SK-N-SH (cell line): ENCODE data around the gene NIP7. TPM values are rescaled to one million over a fixed set of nuclear protein-coding genes. Genes with fewer than 3 reads are reported as not detected.

Experiments
- CTCF ChIA-PET: fragments of 300-600, 350-600 bp; formaldehyde crosslinking; extraction: SDS; loops from one replicate; lab custom pipeline; 2021; lab: Yijun Ruan, JAX
- POLR2A ChIA-PET: fragments of 350-600 bp; sonication (Branson Sonifier 250); formaldehyde crosslinking; extraction: SDS; loops from one replicate; lab custom pipeline; 2020; ENCODE audit warnings: antibody characterized with exemption, inconsistent platforms; lab: Yijun Ruan, JAX
- DNase-seq: peaks from one replicate; pipeline ENCODE4 v3.0.0; 2012
- H2AFZ ChIP-seq: fragments of 200-600 bp; sonication (generic); 2 replicates; pipeline ENCODE4 v1.8.1; 2016; ENCODE audit warnings: antibody characterized with exemption, mild to moderate bottlenecking, low read depth
- H3F3A ChIP-seq: fragments of 200-600 bp; sonication (generic); replicated peaks from 2 replicates; pipeline ENCODE3; 2016; ENCODE audit warnings: antibody characterized with exemption, mild to moderate bottlenecking; ENCODE audit not compliant: insufficient read depth
- H3K27ac ChIP-seq, 2 experiments: fragments of 200-500 bp in 1 of 2; fragments of 200-600 bp in 1 of 2; sonication (Bioruptor generic) in 1 of 2; sonication (generic), shearing (Covaris generic) in 1 of 2; 2 replicates each; pipeline versions ENCODE4 v1.5.1 to v1.6.1; 2014 to 2016; ENCODE audit warnings: low read depth in 2 of 2, inconsistent platforms in 1 of 2, low read length in 1 of 2, mild to moderate bottlenecking in 1 of 2, mixed read lengths in 1 of 2
- H3K27me3 ChIP-seq: fragments of 200-600 bp; sonication (generic), shearing (Covaris generic); 2 replicates; pipeline ENCODE4 v1.6.1; 2016; ENCODE audit warnings: mixed run types; ENCODE audit not compliant: insufficient read depth
- H3K36me3 ChIP-seq, 2 experiments: fragments of 200-500 bp in 1 of 2; fragments of 200-600 bp in 1 of 2; sonication (Bioruptor generic) in 1 of 2; sonication (generic) in 1 of 2; replicated peaks in 1 of 2; 2 replicates each; pipeline versions ENCODE3 to v1.5.1; 2014 to 2016; ENCODE audit warnings: low read length in 1 of 2, mild to moderate bottlenecking in 1 of 2; ENCODE audit not compliant: insufficient read depth in 2 of 2, control insufficient read depth in 1 of 2
- H3K4me1 ChIP-seq, 2 experiments: fragments of 200-500 bp in 1 of 2; fragments of 200-600 bp in 1 of 2; sonication (Bioruptor generic) in 1 of 2; sonication (generic), shearing (Covaris generic) in 1 of 2; 2 replicates each; pipeline versions ENCODE4 v1.5.1 to v1.6.1; 2014 to 2016; ENCODE audit warnings: low read depth in 1 of 2, low read length in 1 of 2, mixed run types in 1 of 2; ENCODE audit not compliant: insufficient read depth in 2 of 2, control insufficient read depth in 1 of 2
- H3K4me2 ChIP-seq: fragments of 200-600 bp; sonication (generic), shearing (Covaris generic); 2 replicates; pipeline ENCODE4 v1.6.1; 2017; ENCODE audit warnings: mixed run types
- H3K4me3 ChIP-seq, 2 experiments: fragments of 200-500 bp in 1 of 2; fragments of 200-600 bp in 1 of 2; sonication (Bioruptor generic) in 1 of 2; sonication (generic), shearing (Covaris generic) in 1 of 2; 2 replicates each; pipeline versions ENCODE4 v1.5.1 to v1.8.1; 2014 to 2016; ENCODE audit warnings: low read depth in 2 of 2, inconsistent platforms in 1 of 2, low read length in 1 of 2, mild to moderate bottlenecking in 1 of 2, mixed read lengths in 1 of 2, moderate library complexity in 1 of 2
- H3K79me2 ChIP-seq: fragments of 200-600 bp; sonication (generic); 2 replicates; pipeline ENCODE4 v1.8.1; 2017; ENCODE audit warnings: mild to moderate bottlenecking; ENCODE audit not compliant: insufficient read depth
- H3K9ac ChIP-seq: fragments of 200-600 bp; sonication (generic); 2 replicates; pipeline ENCODE4 v1.6.1; 2017; ENCODE audit warnings: mixed run types
- H3K9me2 ChIP-seq: fragments of 200-600 bp; sonication (generic); 2 replicates; pipeline ENCODE4 v1.6.1; 2017; ENCODE audit warnings: mixed run types
- H3K9me3 ChIP-seq: fragments of 200-600 bp; sonication (generic); 2 replicates; pipeline ENCODE4 v1.6.1; 2017; ENCODE audit warnings: mixed run types, mild to moderate bottlenecking, moderate library complexity
- H4K20me1 ChIP-seq: fragments of 200-600 bp; sonication (generic); 2 replicates; pipeline ENCODE4 v1.6.1; 2017; ENCODE audit warnings: mild to moderate bottlenecking, mixed run types; ENCODE audit not compliant: insufficient read depth
- CTCF ChIP-seq: fragments of 200-600 bp; sonication (generic); IDR thresholded peaks from 2 replicates; pipeline ENCODE4 v1.6.1; 2017; ENCODE audit warnings: antibody characterized with exemption, mild to moderate bottlenecking, moderate library complexity
- ELF1 ChIP-seq: IDR thresholded peaks from 2 replicates; pipeline ENCODE4 v1.4.0; 2012
- FOSL2 ChIP-seq: IDR thresholded peaks from 2 replicates; pipeline ENCODE4 v1.4.0; 2012; ENCODE audit warnings: low read depth, mild to moderate bottlenecking, moderate library complexity, borderline replicate concordance
- FOXJ3 ChIP-seq: sonication (generic); formaldehyde crosslinking; IDR thresholded peaks from 2 replicates; pipeline ENCODE4 v1.5.1; 2020; ENCODE audit warnings: mild to moderate bottlenecking, missing genetic modification reagents
- GATA2 ChIP-seq: sonication (generic); formaldehyde crosslinking; IDR thresholded peaks from 2 replicates; pipeline ENCODE4 v1.5.0; 2020; ENCODE audit warnings: mild to moderate bottlenecking, missing genetic modification reagents
- MAX ChIP-seq: IDR thresholded peaks from 2 replicates; pipeline ENCODE4 v1.4.0; 2012; ENCODE audit warnings: low read depth
- MEF2A ChIP-seq: IDR thresholded peaks from 2 replicates; pipeline ENCODE4 v1.4.0; 2012; ENCODE audit warnings: low read depth, borderline replicate concordance
- MXI1 ChIP-seq: IDR thresholded peaks from 2 replicates; pipeline ENCODE4 v1.6.1; 2012; ENCODE audit warnings: mild to moderate bottlenecking, low read depth, low read length, improper control_type of control experiment
- NFIC ChIP-seq: IDR thresholded peaks from 2 replicates; pipeline ENCODE4 v1.4.0; 2012; ENCODE audit warnings: borderline replicate concordance
- REST ChIP-seq: IDR thresholded peaks from 2 replicates; pipeline ENCODE4 v1.6.1; 2012; ENCODE audit warnings: mild to moderate bottlenecking, low read depth, low read length, moderate library complexity
- RXRA ChIP-seq: IDR thresholded peaks from 2 replicates; pipeline ENCODE4 v1.4.0; 2012; ENCODE audit warnings: low read depth, mild to moderate bottlenecking, borderline replicate concordance
- SIN3A ChIP-seq: IDR thresholded peaks from 2 replicates; pipeline ENCODE4 v1.6.1; 2012; ENCODE audit warnings: low read depth, mild to moderate bottlenecking, low read length, moderate library complexity, borderline replicate concordance
- SMC3 ChIP-seq: IDR thresholded peaks from 2 replicates; pipeline ENCODE4 v1.6.1; 2012; ENCODE audit warnings: low read depth, low read length, improper control_type of control experiment
- TAF1 ChIP-seq: IDR thresholded peaks from 2 replicates; pipeline ENCODE4 v1.6.1; 2012; ENCODE audit warnings: low read depth, mild to moderate bottlenecking, low read length, moderate library complexity, borderline replicate concordance
- TEAD4 ChIP-seq: IDR thresholded peaks from 2 replicates; pipeline ENCODE4 v1.4.0; 2012; ENCODE audit warnings: mild to moderate bottlenecking, borderline replicate concordance; ENCODE audit not compliant: insufficient read depth
- USF2 ChIP-seq: fragments of 150-350 bp; IDR thresholded peaks from 2 replicates; pipeline ENCODE4 v1.6.1; 2017; ENCODE audit warnings: antibody characterized with exemption, low read length, low read depth, borderline replicate concordance
- YY1 ChIP-seq: IDR thresholded peaks from 2 replicates; pipeline ENCODE4 v1.4.0; 2012; ENCODE audit warnings: low read depth, mild to moderate bottlenecking
- ZBTB33 ChIP-seq: IDR thresholded peaks from 2 replicates; pipeline ENCODE4 v1.4.0; 2012; ENCODE audit warnings: low read depth, borderline replicate concordance
- WGBS: methylation state at CpG from one replicate; pipeline ENCODE4 v1.1.6; 2017; ENCODE audit warnings: low lambda C conversion rate; 5-methylcytosine and 5-hydroxymethylcytosine counted together
- polyA plus RNA-seq, 3 experiments: library from polyadenylated mRNA; depleted of rRNA; stranded (reverse); fragments of >200 nt; gene quantifications; 2 replicates each; pipeline ENCODE4 v1.2.3, GENCODE V29; 2012

The NIP7 gene
- polyA plus RNA-seq, 1 of the 3 experiments (the other 2 are of a cell fraction) = 19.0 TPM

- CTCF ChIA-PET = no interaction called here
- H3K4me3 ChIP-seq = no peak overlapping the region
- H3K9ac ChIP-seq = no peak overlapping the region
- peaks cover 51% of the 10 kb centered on the region for H3K79me2 ChIP-seq
- no peaks in the 10 kb centered on the region for H3K9me2 ChIP-seq
- H4K20me1 ChIP-seq = peaks cover 10% of the 10 kb centered on the region; the same call in 1 of the 2 replicates
- no peaks in the 10 kb centered on the region for H3K27me3 ChIP-seq
- POLR2A ChIA-PET = no interaction called here
- WGBS = 84% methylated on average over 5 of the region's 5 CpGs
- no peak overlapping the region for H3K27ac ChIP-seq
- H3K4me2 ChIP-seq = no peak overlapping the region
- H3K9me3 ChIP-seq = no peaks in the 10 kb centered on the region
- H3F3A ChIP-seq = peaks cover 12% of the 10 kb centered on the region
- H3K4me1 ChIP-seq = peaks cover 0 to 5% of the 10 kb centered on the region in 2 experiments; a peak in 1 of 4 replicates
- no peak for DNase-seq
- no peak for TF ChIP-seq MEF2A
- TF ChIP-seq FOXJ3 (CRISPR knock-in tag) = no peak
- TF ChIP-seq ELF1 = no peak
- no peak for TF ChIP-seq MAX
- TF ChIP-seq SIN3A = no peak
- TF ChIP-seq NFIC = no peak
- no peak for TF ChIP-seq RXRA
- no peak for TF ChIP-seq FOSL2
- no peak for TF ChIP-seq REST
- TF ChIP-seq SMC3 = no peak
- TF ChIP-seq TAF1 = no peak
- no peak for TF ChIP-seq GATA2 (CRISPR knock-in tag)
- no peak for TF ChIP-seq CTCF
- TF ChIP-seq MXI1 = no peak
- no peak for TF ChIP-seq USF2
- no peak for TF ChIP-seq ZBTB33
- no peak for TF ChIP-seq YY1
- no peak for TF ChIP-seq TEAD4
- H3K36me3 ChIP-seq = peaks cover 20 to 36% of the 10 kb centered on the region in 2 experiments
- H2AFZ ChIP-seq = no peak overlapping the region
Observed at GRCh38 chr16:69313469-69313868, 26.1 kb upstream of the NIP7 start.
